IPS-15b (cell line): ENCODE measurements around the gene WNT6.

Experiments
- H3K27me3 ChIP-seq: one replicate; pipeline ENCODE4 v1.6.1; 2013; ENCODE audit warnings: low read length; ENCODE audit not compliant: control insufficient read depth, insufficient read depth
- H3K36me3 ChIP-seq: one replicate; pipeline ENCODE4 v1.6.1; 2013; ENCODE audit warnings: low read length; ENCODE audit not compliant: control insufficient read depth, insufficient read depth
- H3K4me1 ChIP-seq: one replicate; pipeline ENCODE4 v1.6.1; 2013; ENCODE audit warnings: mild to moderate bottlenecking, low read length; ENCODE audit not compliant: control insufficient read depth, insufficient read depth
- H3K4me3 ChIP-seq: one replicate; pipeline ENCODE4 v1.5.1; 2013; ENCODE audit warnings: low read depth, low read length
- H3K9ac ChIP-seq: one replicate; pipeline ENCODE4 v1.6.1; 2013; ENCODE audit warnings: low read depth, mild to moderate bottlenecking, low read length
- H3K9me3 ChIP-seq: one replicate; pipeline ENCODE4 v1.6.1; 2013; ENCODE audit warnings: mild to moderate bottlenecking, low read length; ENCODE audit not compliant: control insufficient read depth, insufficient read depth

Gene WNT6

GRCh38 chr2:218852911-218853667 lies 6.5 kb upstream of the WNT6 start:
- no peaks in the 10 kb centered on the region for H3K36me3 ChIP-seq
- H3K4me3 ChIP-seq = peak overlapping the region; percentile 30
- no peaks in the 10 kb centered on the region for H3K9me3 ChIP-seq
- H3K4me1 ChIP-seq = peaks cover 15% of the 10 kb centered on the region
- H3K27me3 ChIP-seq = peaks cover 57% of the 10 kb centered on the region
- H3K9ac ChIP-seq = no peak overlapping the region

GRCh38 chr2:218853766-218854165 lies 5.8 kb upstream of the WNT6 start:
- H3K36me3 ChIP-seq = no peaks in the 10 kb centered on the region

GRCh38 chr2:218854860-218855259 lies 4.7 kb upstream of the WNT6 start:
- H3K36me3 ChIP-seq = no peaks in the 10 kb centered on the region
- H3K4me3 ChIP-seq = no peak overlapping the region
- no peak overlapping the region for H3K9ac ChIP-seq
- no peaks in the 10 kb centered on the region for H3K9me3 ChIP-seq
- peaks cover 15% of the 10 kb centered on the region for H3K4me1 ChIP-seq
- peaks cover 72% of the 10 kb centered on the region for H3K27me3 ChIP-seq

More at GRCh38 chr2:218853766-218854165, 5.8 kb upstream of the WNT6 start:
- no peak overlapping the region for H3K9ac ChIP-seq
- H3K9me3 ChIP-seq = no peaks in the 10 kb centered on the region
- peak overlapping the region; percentile 30 for H3K4me3 ChIP-seq
- peaks cover 15% of the 10 kb centered on the region for H3K4me1 ChIP-seq
- H3K27me3 ChIP-seq = peaks cover 64% of the 10 kb centered on the region

DNA sequence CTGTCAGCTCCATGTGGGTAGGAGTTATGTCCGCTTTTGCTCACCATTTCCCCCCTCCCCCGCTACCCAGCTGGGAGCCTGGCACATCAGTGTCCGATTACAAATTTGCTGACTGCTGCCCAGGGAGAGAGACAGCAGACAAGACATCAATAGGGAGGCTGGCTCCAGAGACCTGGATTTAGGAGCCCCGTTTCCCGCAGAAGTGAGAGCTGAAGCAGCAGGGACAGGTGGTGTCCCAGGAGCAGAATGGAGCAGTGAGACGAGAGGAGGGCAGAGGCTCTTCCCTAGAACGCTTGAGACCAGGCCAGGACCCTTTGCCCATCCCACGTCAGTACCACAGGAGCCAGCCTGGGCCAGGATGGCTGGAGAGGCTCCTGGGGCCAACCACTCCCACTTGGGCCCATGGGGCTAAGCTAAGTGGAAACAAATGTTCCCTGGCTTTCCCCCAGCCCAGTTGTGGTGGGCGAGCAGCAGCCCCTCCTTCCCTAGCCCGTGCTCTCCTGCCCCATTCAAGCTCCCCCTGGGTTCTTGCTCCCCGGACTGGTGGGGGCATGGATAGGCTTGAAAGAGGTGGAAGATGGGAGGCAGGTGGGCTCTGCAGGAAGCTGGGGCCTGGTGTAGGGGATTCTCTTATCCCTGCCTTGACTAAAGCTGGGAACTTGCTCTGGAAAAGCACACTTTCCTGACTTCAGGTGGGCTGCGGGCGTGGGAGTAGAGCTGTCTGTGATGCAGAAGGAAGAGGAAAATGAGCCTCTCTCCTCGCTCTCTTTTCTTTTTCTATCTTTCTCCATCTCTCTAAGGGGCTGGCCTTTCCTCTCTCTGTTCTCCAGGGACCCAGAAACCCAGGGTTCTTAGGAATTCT lies 4.1 kb upstream of the WNT6 start:
- no peaks in the 10 kb centered on the region for H3K9me3 ChIP-seq
- H3K4me3 ChIP-seq = peak overlapping the region; percentile 11
- H3K9ac ChIP-seq = no peak overlapping the region
- H3K4me1 ChIP-seq = peaks cover 20% of the 10 kb centered on the region
- H3K36me3 ChIP-seq = no peaks in the 10 kb centered on the region
- peaks cover 78% of the 10 kb centered on the region for H3K27me3 ChIP-seq

DNA sequence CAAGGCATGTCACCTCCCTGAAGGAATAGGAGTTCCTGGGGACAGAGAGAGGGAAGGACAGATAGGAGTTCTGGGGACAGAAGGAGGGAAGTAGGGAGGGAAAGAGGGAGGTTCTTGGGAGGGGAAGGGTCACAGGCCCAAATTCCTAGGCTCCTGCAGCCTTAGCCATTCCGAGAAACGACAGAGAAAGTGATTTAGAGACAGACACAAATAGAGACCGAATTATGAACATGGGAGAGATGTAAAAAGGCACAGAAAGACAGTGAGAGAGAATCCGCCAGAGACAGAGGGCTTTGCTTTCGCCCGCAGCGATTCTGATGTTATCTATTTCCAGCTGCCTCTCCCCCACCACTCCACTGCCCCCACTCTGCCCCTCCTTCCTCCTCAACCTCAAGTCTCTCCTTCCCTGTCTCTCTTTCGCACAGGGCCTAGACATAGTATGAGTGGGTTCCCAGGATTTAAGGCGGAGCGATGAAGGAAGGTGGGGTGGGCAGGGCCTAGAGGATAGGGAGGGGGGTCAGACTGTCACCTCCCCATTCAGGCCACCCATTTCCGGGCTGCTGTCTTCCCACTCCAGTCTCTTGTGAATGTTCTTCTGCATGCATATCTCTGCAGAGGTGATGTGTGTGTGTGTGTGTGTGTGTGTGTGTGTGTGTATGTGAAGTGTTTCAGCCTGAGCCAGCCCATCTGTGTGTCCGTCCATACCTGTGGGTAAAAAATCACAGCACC lies 3.3 kb upstream of the WNT6 start:
- Histone ChIP-seq H3K9me3 (no peaks in the 10 kb centered on the region), H3K36me3 (no peaks in the 10 kb centered on the region), H3K4me3 (peak overlapping the region; percentile 11), H3K9ac (no peak overlapping the region), H3K4me1 (peaks cover 20% of the 10 kb centered on the region), H3K27me3 (peaks cover 82% of the 10 kb centered on the region)

DNA sequence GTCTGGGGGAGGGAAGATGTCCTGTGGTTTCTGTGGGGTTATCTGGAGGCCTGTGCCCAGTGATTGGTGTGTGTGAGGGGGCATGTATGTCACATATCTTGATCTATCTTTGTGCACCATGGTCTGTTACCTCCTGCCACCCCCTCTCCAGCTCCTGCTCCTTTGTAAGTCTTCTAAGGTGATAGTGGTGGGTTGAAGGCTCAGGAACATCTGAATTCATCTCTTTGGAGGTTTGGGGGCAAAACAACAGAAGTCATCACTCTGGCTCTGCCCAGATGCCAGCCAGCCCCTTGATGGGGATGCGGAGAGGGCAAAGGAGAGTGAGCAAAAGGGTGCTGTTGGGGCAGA lies 2.7 kb upstream of the WNT6 start:
- Histone ChIP-seq H3K27me3 (peaks cover 86% of the 10 kb centered on the region), H3K4me1 (peaks cover 20% of the 10 kb centered on the region), H3K9ac (no peak overlapping the region), H3K4me3 (no peak overlapping the region), H3K9me3 (no peaks in the 10 kb centered on the region), H3K36me3 (no peaks in the 10 kb centered on the region)

DNA sequence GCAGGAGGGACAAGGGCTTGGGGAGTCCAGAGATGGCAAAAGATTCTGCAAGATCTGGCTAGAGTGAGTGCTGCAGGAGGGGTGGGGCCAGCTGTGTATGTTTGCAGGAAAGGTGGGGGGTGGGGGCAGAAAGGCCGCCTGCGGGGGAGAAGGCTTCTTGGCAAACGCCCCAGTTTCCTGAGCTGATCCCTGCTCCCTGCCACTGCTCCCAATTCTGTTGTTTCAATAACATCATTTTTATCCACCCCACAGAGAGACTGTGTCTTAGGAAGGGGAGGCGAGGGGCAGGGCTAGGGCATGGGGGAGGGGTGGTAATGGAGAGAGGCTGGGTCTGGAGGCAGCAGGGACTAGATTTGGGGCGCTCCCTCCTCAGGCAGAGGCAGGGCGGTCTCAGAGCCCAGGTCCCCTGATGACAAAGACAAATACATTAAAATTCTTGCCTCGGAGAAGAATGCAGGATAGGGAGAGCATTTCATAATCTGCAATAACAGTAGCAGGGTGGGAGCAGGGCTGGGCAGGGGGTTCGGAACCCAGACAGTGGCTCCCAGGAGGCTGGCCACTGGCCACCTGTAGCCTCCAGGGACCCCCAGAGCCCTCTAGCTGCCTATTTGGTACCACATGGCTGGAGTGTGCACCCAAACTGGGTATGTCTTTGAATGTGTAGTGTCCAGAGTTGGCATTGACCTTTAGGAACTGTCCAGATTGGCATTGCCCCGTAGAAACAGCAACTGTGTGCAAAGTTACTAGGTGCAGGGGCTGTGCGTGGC lies 2.1 kb upstream of the WNT6 start:
- no peaks in the 10 kb centered on the region for H3K9me3 ChIP-seq
- H3K4me3 ChIP-seq = peak overlapping the region; percentile 37
- peaks cover 93% of the 10 kb centered on the region for H3K27me3 ChIP-seq
- no peak overlapping the region for H3K9ac ChIP-seq
- no peaks in the 10 kb centered on the region for H3K36me3 ChIP-seq
- H3K4me1 ChIP-seq = peaks cover 20% of the 10 kb centered on the region

DNA sequence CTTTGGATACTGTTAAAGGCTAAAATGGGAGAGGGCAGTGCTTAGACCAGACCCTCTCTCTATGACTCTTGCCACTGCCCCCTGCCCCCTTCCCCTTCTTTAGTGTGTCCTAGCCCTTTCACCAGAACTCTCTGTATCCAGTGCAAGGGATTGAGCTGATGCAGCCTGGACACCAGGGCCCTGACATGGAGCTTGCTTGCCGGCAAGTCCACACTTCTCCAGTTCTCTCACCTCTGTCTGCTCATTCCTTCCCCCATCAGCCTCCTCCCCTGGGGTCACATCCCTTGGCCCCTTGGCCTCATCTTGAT lies 1.5 kb upstream of the WNT6 start:
- Histone ChIP-seq H3K4me1 (peaks cover 20% of the 10 kb centered on the region), H3K9ac (no peak overlapping the region), H3K27me3 (peaks cover 94% of the 10 kb centered on the region), H3K9me3 (no peaks in the 10 kb centered on the region), H3K4me3 (peak overlapping the region; percentile 37), H3K36me3 (no peaks in the 10 kb centered on the region)

DNA sequence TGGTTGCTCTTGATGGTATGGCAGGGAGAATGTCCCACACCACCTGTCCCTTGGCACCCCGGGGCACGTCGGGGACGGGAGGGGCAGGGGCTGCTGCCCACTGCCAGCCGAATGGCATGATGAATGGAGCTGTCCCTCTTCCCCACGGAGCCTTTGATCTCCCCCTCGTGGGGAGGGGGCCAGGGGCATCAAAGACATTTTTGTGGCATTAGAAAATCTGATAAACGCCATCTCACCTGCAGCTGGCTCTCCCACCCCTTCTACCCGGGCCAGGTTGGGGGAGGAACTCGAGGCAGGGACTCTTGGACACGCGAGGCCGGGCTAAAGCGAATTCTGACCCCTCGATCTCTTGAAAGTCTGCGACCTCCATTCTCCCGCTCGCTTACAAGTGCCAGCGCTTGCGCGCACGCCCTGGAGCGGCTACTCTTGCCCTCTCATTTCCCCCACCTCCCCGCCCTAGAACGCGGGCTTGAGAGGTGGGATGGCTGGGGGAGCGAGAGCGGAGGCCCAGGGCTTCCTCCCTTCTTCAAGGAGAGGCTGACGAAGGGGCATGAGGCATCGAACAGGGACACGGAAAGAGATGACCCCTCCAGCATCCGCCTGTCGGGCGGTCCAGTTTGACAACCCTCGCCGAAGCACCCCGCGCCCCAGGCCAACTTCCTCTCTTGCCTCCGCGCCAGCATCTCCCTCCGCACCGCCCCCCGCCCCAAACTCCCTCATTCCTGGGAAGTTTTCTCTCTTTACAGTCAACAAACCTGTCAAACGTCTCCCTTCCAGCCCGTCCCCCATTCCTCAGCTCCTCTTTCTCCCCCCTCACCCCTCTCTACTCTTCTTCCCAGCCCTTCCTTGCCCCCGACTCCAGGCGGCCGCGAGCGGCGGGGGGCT lies 692 bp upstream of the WNT6 start:
- H3K9me3 ChIP-seq = no peaks in the 10 kb centered on the region
- H3K9ac ChIP-seq = no peak overlapping the region
- peaks cover 20% of the 10 kb centered on the region for H3K4me1 ChIP-seq
- H3K4me3 ChIP-seq = peak overlapping the region; percentile 37
- peaks cover 94% of the 10 kb centered on the region for H3K27me3 ChIP-seq
- no peaks in the 10 kb centered on the region for H3K36me3 ChIP-seq

GRCh38 chr2:218859988-218860831 lies 605 bp downstream of the WNT6 start:
- Histone ChIP-seq H3K4me3 (peak overlapping the region; percentile 37), H3K36me3 (no peaks in the 10 kb centered on the region), H3K27me3 (peaks cover 94% of the 10 kb centered on the region), H3K9me3 (no peaks in the 10 kb centered on the region), H3K4me1 (peaks cover 14% of the 10 kb centered on the region), H3K9ac (no peak overlapping the region)
